ENCODE results near the gene CADM1.

GRCh38 chr11:115157247-115157646, 347.0 kb downstream of the CADM1 start:
- TF ChIP-seq POLR2A (IDR thresholded peaks at IDR 0.05) (no peak), CTCF (IDR thresholded peaks at IDR 0.05 in 8 of 11, conservative IDR thresholded peaks at IDR 0.05 in 3 of 11) (no peak)
